GM23338 (cell line): ENCODE results near the gene TNIP1. TPM values are rescaled to one million over a fixed set of nuclear protein-coding genes. Genes with fewer than 3 reads are reported as not detected.

Experiments
- polyA plus RNA-seq: library from polyadenylated mRNA; unstranded; fragments of >200 nt; fragmentation: Nextera tagmentation; extraction: Ambion mirVana; gene quantifications from 2 replicates; pipeline ENCODE4 v1.2.1, GENCODE V29; 2016
- total RNA-seq: library from RNA; depleted of rRNA; stranded (reverse); fragments of >200 nt; shearing (Covaris generic); gene quantifications from 2 replicates; pipeline ENCODE4 v1.2.3, GENCODE V29; 2014; rRNA removed

TNIP1 gene
- total and polyA plus RNA-seq, 2 experiments from 2014 or later: 10.3 to 29.6 TPM

Other genes with a start within 250 kb of the TNIP1 start
- gene IRGM, start 234.5 kb downstream of the TNIP1 start, total RNA-seq: not detected in 2 replicates
- not detected in 2 replicates for gene IRGM, start 234.5 kb downstream of the TNIP1 start, polyA plus RNA-seq
- 22.3 and 25.9 TPM in 2 replicates for gene ZNF300, start 176.1 kb downstream of the TNIP1 start, total RNA-seq
- gene ZNF300, start 176.1 kb downstream of the TNIP1 start, polyA plus RNA-seq: 10.9 and 15.1 TPM in 2 replicates
- 48.4 and 48.9 TPM in 2 replicates for gene GPX3, start 60.4 kb downstream of the TNIP1 start, total RNA-seq
- gene GPX3, start 60.4 kb downstream of the TNIP1 start, polyA plus RNA-seq: 27.6 and 28.0 TPM in 2 replicates
- gene ANXA6, start 76.7 kb upstream of the TNIP1 start, total RNA-seq: 87.4 and 110 TPM in 2 replicates
- 26.5 and 30.2 TPM in 2 replicates for gene ANXA6, start 76.7 kb upstream of the TNIP1 start, polyA plus RNA-seq
- gene CCDC69, start 143.1 kb upstream of the TNIP1 start, total RNA-seq: 5.3 and 6.6 TPM in 2 replicates
- 2.7 and 3.0 TPM in 2 replicates for gene CCDC69, start 143.1 kb upstream of the TNIP1 start, polyA plus RNA-seq
- gene GM2A, start 172.2 kb upstream of the TNIP1 start, total RNA-seq: 26.3 and 27.8 TPM in 2 replicates
- 9.0 and 9.8 TPM in 2 replicates for gene GM2A, start 172.2 kb upstream of the TNIP1 start, polyA plus RNA-seq
- gene SLC36A3, start 222.7 kb upstream of the TNIP1 start, total RNA-seq: not detected in 2 replicates
- gene SLC36A3, start 222.7 kb upstream of the TNIP1 start, polyA plus RNA-seq: not detected in 2 replicates